Fibroblast of skin of right quadriceps (primary cell): Measurements from ENCODE around the gene CLTC.
"Not testable (repeated sequence)": the region's sequence is repeated elsewhere in the genome, so short reads cannot be mapped to it uniquely, and the experiment has no call there.

Experiments used
- DNase-seq: peaks from one replicate; pipeline ENCODE4 v3.0.0-alpha.2; 2013

Gene CLTC

GRCh38 chr17:59619298-59620063, at the start of gene CLTC:
CLTC (plus strand) TSS chr17:59619895; CDS start chr17:59620132, 237 bp downstream.
- peak; percentile 99 for DNase-seq

GRCh38 chr17:59572301-59572924, 47.3 kb upstream of the CLTC start:
- peak; percentile 52 for DNase-seq

- not testable (repeated sequence) for DNase-seq
Observed at GRCh38 chr17:59584168-59584567, 35.5 kb upstream of the CLTC start.

GRCh38 chr17:59600169-59600568, 19.5 kb upstream of the CLTC start:
- no peak for DNase-seq

- no peak for DNase-seq
Observed at GRCh38 chr17:59601130-59601529, 18.6 kb upstream of the CLTC start.

GRCh38 chr17:59607061-59607460, 12.6 kb upstream of the CLTC start:
- DNase-seq = no peak

GRCh38 chr17:59607817-59608403, 11.8 kb upstream of the CLTC start:
- DNase-seq = no peak

- no peak for DNase-seq
Observed at GRCh38 chr17:59611503-59611902, 8.2 kb upstream of the CLTC start.

GRCh38 chr17:59616253-59616920, 3.3 kb upstream of the CLTC start:
- no peak for DNase-seq

GRCh38 chr17:59617156-59617732, 2.5 kb upstream of the CLTC start:
- DNase-seq = peak; percentile 8

GRCh38 chr17:59619035-59619297, 729 bp upstream of the CLTC start:
- DNase-seq = no peak

GRCh38 chr17:59620064-59620359, 317 bp downstream of the CLTC start:
- no peak for DNase-seq

GRCh38 chr17:59620518-59621259, 994 bp downstream of the CLTC start:
- peak; percentile 28 for DNase-seq

GRCh38 chr17:59621771-59622170, 2.1 kb downstream of the CLTC start:
- no peak for DNase-seq

- DNase-seq = peak; percentile 17
Observed at GRCh38 chr17:59623151-59623550, 3.5 kb downstream of the CLTC start.

- no peak for DNase-seq
Observed at GRCh38 chr17:59626756-59627155, 7.1 kb downstream of the CLTC start.

GRCh38 chr17:59627274-59627673, 7.6 kb downstream of the CLTC start:
- no peak for DNase-seq

GRCh38 chr17:59627770-59628171, 8.1 kb downstream of the CLTC start:
- no peak for DNase-seq

GRCh38 chr17:59629174-59629573, 9.5 kb downstream of the CLTC start:
- DNase-seq = no peak

- DNase-seq = no peak
Observed at GRCh38 chr17:59631276-59631675, 11.6 kb downstream of the CLTC start.

- DNase-seq = no peak
Observed at GRCh38 chr17:59632398-59632797, 12.7 kb downstream of the CLTC start.

- no peak for DNase-seq
Observed at GRCh38 chr17:59633658-59634359, 14.1 kb downstream of the CLTC start.
